Progenitor cell of endocrine pancreas (in vitro differentiated cells): ENCODE data around the gene ARHGAP23. TPM values are rescaled to one million over a fixed set of nuclear protein-coding genes. Genes with fewer than 3 reads are reported as not detected.

Source experiments
- DNase-seq: peaks from one replicate; pipeline ENCODE4 v3.0.0; 2021; ENCODE audit warnings: low spot score; ENCODE audit not compliant: unreplicated experiment
- H3K27ac Mint-ChIP-seq: 2 replicates; pipeline ENCODE4 v1.8.0; 2021; ENCODE audit warnings: mild to moderate bottlenecking, moderate library complexity, mixed read lengths
- H3K27me3 Mint-ChIP-seq: 2 replicates; pipeline ENCODE4 v1.8.0; 2021; ENCODE audit warnings: mixed read lengths
- H3K36me3 Mint-ChIP-seq: 2 replicates; pipeline ENCODE4 v1.8.0; 2022; ENCODE audit warnings: mixed read lengths; ENCODE audit not compliant: insufficient read depth
- H3K4me1 Mint-ChIP-seq: 2 replicates; pipeline ENCODE4 v1.8.0; 2021; ENCODE audit warnings: low read depth, mixed read lengths
- H3K4me3 Mint-ChIP-seq: 2 replicates; pipeline ENCODE4 v1.8.0; 2021; ENCODE audit warnings: low read depth, mild to moderate bottlenecking, moderate library complexity, mixed read lengths
- H3K9me3 Mint-ChIP-seq: 2 replicates; pipeline ENCODE4 v1.8.0; 2021; ENCODE audit warnings: low read depth, mixed read lengths
- long read RNA-seq: library from polyadenylated mRNA; unstranded; transcript quantifications from one replicate; pipeline ENCODE4 v2.0.0, GENCODE V29; 2020
- total RNA-seq: library from RNA; stranded (reverse); gene quantifications from 2 replicates; pipeline ENCODE4 v1.2.1, GENCODE V29; 2021
- TF ChIP-seq, protein P1 (sequence below): fragments of 200-600 bp; sonication (generic); IDR thresholded peaks from one replicate; pipeline ENCODE4 v1.5.0; 2021; ENCODE audit warnings: antibody characterized with exemption, mild to moderate bottlenecking; ENCODE audit not compliant: unreplicated experiment

The ARHGAP23 gene, protein sequence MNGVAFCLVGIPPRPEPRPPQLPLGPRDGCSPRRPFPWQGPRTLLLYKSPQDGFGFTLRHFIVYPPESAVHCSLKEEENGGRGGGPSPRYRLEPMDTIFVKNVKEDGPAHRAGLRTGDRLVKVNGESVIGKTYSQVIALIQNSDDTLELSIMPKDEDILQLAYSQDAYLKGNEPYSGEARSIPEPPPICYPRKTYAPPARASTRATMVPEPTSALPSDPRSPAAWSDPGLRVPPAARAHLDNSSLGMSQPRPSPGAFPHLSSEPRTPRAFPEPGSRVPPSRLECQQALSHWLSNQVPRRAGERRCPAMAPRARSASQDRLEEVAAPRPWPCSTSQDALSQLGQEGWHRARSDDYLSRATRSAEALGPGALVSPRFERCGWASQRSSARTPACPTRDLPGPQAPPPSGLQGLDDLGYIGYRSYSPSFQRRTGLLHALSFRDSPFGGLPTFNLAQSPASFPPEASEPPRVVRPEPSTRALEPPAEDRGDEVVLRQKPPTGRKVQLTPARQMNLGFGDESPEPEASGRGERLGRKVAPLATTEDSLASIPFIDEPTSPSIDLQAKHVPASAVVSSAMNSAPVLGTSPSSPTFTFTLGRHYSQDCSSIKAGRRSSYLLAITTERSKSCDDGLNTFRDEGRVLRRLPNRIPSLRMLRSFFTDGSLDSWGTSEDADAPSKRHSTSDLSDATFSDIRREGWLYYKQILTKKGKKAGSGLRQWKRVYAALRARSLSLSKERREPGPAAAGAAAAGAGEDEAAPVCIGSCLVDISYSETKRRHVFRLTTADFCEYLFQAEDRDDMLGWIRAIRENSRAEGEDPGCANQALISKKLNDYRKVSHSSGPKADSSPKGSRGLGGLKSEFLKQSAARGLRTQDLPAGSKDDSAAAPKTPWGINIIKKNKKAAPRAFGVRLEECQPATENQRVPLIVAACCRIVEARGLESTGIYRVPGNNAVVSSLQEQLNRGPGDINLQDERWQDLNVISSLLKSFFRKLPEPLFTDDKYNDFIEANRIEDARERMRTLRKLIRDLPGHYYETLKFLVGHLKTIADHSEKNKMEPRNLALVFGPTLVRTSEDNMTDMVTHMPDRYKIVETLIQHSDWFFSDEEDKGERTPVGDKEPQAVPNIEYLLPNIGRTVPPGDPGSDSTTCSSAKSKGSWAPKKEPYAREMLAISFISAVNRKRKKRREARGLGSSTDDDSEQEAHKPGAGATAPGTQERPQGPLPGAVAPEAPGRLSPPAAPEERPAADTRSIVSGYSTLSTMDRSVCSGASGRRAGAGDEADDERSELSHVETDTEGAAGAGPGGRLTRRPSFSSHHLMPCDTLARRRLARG (N-terminal part only)
- 2.9 and 3.3 TPM in 2 replicates for total RNA-seq
- long read RNA-seq: 0 reads

DNA sequence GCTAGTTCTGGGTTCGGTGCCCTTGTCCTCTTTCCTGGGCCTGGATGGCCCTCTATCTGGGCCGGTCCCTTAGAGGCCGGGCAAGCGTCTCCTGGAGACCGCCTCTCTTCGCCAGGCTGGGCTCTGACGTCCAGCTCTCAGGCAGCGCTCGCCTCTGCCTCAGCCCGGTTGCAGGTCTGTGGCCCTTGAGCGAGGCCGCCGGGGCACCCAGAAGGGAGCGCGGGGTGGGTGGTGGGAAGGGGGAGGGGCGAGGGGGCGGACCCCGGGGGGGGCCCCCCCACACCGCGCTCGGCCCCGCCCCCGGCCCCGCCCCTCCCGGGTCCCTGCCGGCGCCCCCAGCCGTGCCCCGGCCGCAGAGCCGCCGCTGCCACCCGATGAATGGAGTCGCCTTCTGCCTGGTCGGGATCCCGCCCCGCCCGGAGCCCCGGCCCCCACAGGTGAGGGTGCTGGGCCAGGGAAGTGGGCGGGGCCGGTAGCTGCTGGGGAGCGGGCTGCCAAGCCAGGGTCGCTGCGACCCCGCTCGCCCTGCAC, at the start of gene ARHGAP23:
Gene ARHGAP23, plus strand, starts transcription at position 353 of the 531 bp plus-strand sequence. Its CDS starts 22 bp downstream, at position 375.
- H3K4me1 Mint-ChIP-seq: peaks cover 6% of the 10 kb centered on the region
- H3K9me3 Mint-ChIP-seq: no peaks in the 10 kb centered on the region
- H3K4me3 Mint-ChIP-seq: peak within 1 kb of the TSS; percentile 67
- no peak within 1 kb of the TSS for H3K27ac Mint-ChIP-seq
- no peaks in the 10 kb centered on the region for H3K36me3 Mint-ChIP-seq
- peaks cover 73% of the 10 kb centered on the region for H3K27me3 Mint-ChIP-seq
- TF ChIP-seq, protein P1, sequence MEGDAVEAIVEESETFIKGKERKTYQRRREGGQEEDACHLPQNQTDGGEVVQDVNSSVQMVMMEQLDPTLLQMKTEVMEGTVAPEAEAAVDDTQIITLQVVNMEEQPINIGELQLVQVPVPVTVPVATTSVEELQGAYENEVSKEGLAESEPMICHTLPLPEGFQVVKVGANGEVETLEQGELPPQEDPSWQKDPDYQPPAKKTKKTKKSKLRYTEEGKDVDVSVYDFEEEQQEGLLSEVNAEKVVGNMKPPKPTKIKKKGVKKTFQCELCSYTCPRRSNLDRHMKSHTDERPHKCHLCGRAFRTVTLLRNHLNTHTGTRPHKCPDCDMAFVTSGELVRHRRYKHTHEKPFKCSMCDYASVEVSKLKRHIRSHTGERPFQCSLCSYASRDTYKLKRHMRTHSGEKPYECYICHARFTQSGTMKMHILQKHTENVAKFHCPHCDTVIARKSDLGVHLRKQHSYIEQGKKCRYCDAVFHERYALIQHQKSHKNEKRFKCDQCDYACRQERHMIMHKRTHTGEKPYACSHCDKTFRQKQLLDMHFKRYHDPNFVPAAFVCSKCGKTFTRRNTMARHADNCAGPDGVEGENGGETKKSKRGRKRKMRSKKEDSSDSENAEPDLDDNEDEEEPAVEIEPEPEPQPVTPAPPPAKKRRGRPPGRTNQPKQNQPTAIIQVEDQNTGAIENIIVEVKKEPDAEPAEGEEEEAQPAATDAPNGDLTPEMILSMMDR: no peak
- DNase-seq: no peak

DNA sequence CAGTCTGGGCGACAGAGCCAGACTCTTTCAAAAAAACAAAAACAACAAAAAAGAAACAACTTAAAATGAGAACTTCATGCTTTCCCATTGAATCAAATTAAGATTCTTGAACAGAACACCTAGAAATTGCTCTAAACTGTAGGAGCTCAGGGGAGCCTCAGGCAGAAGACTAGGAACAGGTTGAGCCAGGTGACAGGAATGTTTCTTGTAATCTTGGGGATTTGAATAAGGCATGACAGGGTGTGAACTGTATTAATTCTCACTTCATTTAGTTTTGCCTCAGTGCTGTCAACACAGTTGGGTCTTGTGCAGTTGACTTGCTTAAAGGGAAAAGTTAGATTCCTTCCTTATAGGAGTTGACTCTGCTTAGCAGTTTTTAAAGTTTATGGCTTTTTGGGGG, 48.8 kb upstream of the ARHGAP23 start:
- no peak overlapping the region for H3K4me3 Mint-ChIP-seq

DNA sequence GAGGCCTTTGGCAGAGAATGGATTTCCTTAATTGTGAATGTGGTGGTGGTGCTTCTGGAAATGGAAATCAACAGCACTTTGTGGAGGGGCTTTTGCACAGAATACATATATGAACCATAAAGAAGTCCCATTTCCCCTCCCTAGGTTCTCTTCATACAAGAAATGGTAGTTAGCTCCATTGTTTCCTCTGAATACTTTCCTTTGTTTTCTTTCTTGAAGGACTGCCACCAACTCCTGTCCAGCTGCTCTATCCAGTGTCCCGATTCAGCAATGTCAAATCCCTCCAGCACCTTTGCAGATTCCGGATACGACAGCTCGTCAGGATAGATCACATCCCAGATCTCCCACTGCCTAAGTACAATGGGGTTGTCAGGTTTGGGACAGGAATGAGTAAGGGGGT, 33.2 kb upstream of the ARHGAP23 start:
- DNase-seq: no peak
- Mint-ChIP-seq H3K27me3 (no peaks in the 10 kb centered on the region), H3K4me1 (no peaks in the 10 kb centered on the region), H3K27ac (peak overlapping the region; percentile 45), H3K36me3 (peaks cover 16% of the 10 kb centered on the region), H3K9me3 (no peaks in the 10 kb centered on the region), H3K4me3 (no peak overlapping the region)
- TF ChIP-seq, protein P1: no peak

More for the DNA sequence above, 48.8 kb upstream of the ARHGAP23 start:
- peak overlapping the region; percentile 76 for H3K27ac Mint-ChIP-seq
- H3K4me1 Mint-ChIP-seq: no peaks in the 10 kb centered on the region
- no peaks in the 10 kb centered on the region for H3K27me3 Mint-ChIP-seq
- H3K36me3 Mint-ChIP-seq: peaks cover 6% of the 10 kb centered on the region
- TF ChIP-seq, protein P1: no peak
- no peaks in the 10 kb centered on the region for H3K9me3 Mint-ChIP-seq
- DNase-seq: no peak

DNA sequence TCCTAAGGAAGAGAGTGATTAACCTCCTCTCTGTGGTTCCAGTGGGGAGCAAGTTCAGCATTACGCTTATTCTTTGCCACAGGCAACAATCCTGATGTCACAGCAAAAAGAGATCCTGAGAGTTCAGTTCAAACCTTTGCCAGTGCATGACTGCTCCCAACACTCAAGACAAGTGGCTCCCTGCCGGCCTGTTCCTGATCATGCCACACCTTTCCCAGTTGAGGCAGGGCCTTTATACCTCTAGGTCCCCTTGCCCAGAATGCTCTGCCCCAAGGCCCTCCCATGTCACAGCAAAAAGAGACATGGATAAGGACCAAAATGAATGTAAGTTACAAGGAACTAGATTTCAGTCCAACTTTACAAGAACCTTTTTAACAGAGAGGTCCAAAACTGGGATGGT, 31.0 kb upstream of the ARHGAP23 start:
- Mint-ChIP-seq H3K4me1 (no peaks in the 10 kb centered on the region), H3K27ac (no peak overlapping the region), H3K27me3 (no peaks in the 10 kb centered on the region), H3K36me3 (peaks cover 20% of the 10 kb centered on the region), H3K4me3 (no peak overlapping the region), H3K9me3 (no peaks in the 10 kb centered on the region)
- TF ChIP-seq, protein P1: no peak
- DNase-seq: no peak
